Measurements from ENCODE around the gene CASP8AP2. TPM values are rescaled to one million over a fixed set of nuclear protein-coding genes. Genes with fewer than 3 reads are reported as not detected.

The CASP8AP2 gene
- total RNA-seq, 2 experiments from 2014 or later, result 33.3 to 33.6 TPM

DNA sequence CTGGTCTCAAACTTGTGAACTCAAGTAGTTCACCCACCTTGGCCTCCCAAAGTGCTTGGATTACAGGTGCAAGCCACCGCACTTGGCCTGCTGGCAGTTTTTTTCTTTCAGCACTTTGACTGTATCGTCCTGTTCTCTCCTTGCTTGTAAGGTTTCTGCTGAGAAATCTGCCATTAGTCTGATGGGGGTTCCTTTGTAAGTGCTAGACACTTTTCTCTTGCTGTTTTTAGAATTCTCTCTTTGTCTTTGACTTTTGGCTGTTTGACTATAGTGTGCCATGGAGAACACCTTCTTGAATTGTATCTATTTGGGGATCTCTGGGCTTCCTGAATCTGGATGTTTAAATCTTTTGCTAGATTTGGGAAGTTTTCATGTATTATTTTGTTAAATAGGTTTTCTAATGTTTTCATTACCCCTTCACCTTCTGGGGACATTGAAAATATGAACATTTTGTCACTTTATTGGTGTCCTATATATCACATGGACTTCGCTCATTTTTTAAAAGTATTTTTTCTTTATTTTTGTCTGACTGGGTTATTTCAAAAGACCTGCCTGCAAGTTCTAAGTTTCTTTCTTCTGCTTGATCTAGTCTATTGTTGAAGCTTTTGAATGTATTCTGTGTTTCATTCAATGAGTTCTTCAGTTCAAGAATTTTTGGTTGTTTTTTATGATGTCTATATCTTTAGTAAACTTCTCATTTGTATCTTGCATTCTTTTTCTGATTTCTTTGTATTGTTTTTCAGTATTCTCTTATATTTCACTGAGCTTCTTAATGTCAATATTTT is 86.6 kb downstream of the CASP8AP2 start:
- Mint-ChIP-seq H3K27me3 (no peaks in the 10 kb centered on the region), H3K36me3 (ENCODE audit: low read depth) (no peaks in the 10 kb centered on the region), H3K4me1 (ENCODE audit: low read depth) (peaks cover 5% of the 10 kb centered on the region), H3K27ac (no peak overlapping the region), H3K4me3 (no peak overlapping the region), H3K9me3 (peaks cover 13% of the 10 kb centered on the region)
- POLR2A ChIA-PET, result no interaction called here
- intact Hi-C loops (cut with micrococcal nuclease), result no loop called here
- no peak for DNase-seq
- ATAC-seq, result no peak
- no peak for TF ChIP-seq CTCF (IDR thresholded peaks at IDR 0.05)
- CTCF ChIA-PET, result no interaction called here

- DNase-seq, result no peak
- no peaks in the 10 kb centered on the region for H3K27me3 Mint-ChIP-seq
- ChIA-PET POLR2A (no interaction called here), CTCF (no interaction called here)
- peaks cover 5% of the 10 kb centered on the region for H3K4me1 Mint-ChIP-seq (ENCODE audit: low read depth)
- no peak for TF ChIP-seq CTCF (IDR thresholded peaks at IDR 0.05)
- no peaks in the 10 kb centered on the region for H3K36me3 Mint-ChIP-seq (ENCODE audit: low read depth)
- no peak overlapping the region for H3K4me3 Mint-ChIP-seq
- no peak overlapping the region for H3K27ac Mint-ChIP-seq
- intact Hi-C loops (cut with micrococcal nuclease), result no loop called here
- H3K9me3 Mint-ChIP-seq, result peaks cover 13% of the 10 kb centered on the region
- no peak for ATAC-seq
Observed at GRCh38 chr6:89917216-89917615, 87.5 kb downstream of the CASP8AP2 start.

GRCh38 chr6:89917801-89918366 is 88.2 kb downstream of the CASP8AP2 start:
- no peak for DNase-seq
- no peaks in the 10 kb centered on the region for H3K27me3 Mint-ChIP-seq
- no peaks in the 10 kb centered on the region for H3K36me3 Mint-ChIP-seq (ENCODE audit: low read depth)
- no peak for TF ChIP-seq CTCF (IDR thresholded peaks at IDR 0.05)
- no peak overlapping the region for H3K27ac Mint-ChIP-seq
- H3K4me1 Mint-ChIP-seq (ENCODE audit: low read depth), result peaks cover 5% of the 10 kb centered on the region
- ChIA-PET CTCF (interaction anchor here (0.8 kb wide), 1 partner anchor 8 kb away, joined by 3 read pairs; no protein-coding TSS in a partner anchor), POLR2A (no interaction called here)
- intact Hi-C loops (cut with micrococcal nuclease), result no loop called here
- H3K9me3 Mint-ChIP-seq, result peaks cover 13% of the 10 kb centered on the region
- no peak for ATAC-seq
- no peak overlapping the region for H3K4me3 Mint-ChIP-seq

Other genes starting within 250 kb of the CASP8AP2 start
- 10 to 100 TPM; 23.6 to 23.7 TPM for gene LYRM2, start 191.1 kb upstream of the CASP8AP2 start, total RNA-seq
- gene MDN1, start 10.1 kb upstream of the CASP8AP2 start, total RNA-seq, result 10 to 100 TPM; 69.0 TPM
- not detected for gene GJA10, start 64.6 kb downstream of the CASP8AP2 start, total RNA-seq